ENCODE measurements around the gene ABCA13. TPM values are rescaled to one million over a fixed set of nuclear protein-coding genes. Genes with fewer than 3 reads are reported as not detected.

Gene ABCA13
- total RNA-seq, 1 donor from 2014 or later, result 2.8 TPM

GRCh38 chr7:48299580-48300169 is 128.4 kb downstream of the ABCA13 start:
- DNase-seq (ENCODE audit: low spot score), result peak; percentile 42

- no peak for DNase-seq (ENCODE audit: low spot score)
These were observed 129.0 kb downstream of the ABCA13 start for GRCh38 chr7:48300301-48300700.

GRCh38 chr7:48301201-48301600 is 129.9 kb downstream of the ABCA13 start:
- no peak for DNase-seq (ENCODE audit: low spot score)

GRCh38 chr7:48304641-48305040 is 133.4 kb downstream of the ABCA13 start:
- no peak for DNase-seq (ENCODE audit: low spot score)

GRCh38 chr7:48305661-48306060 is 134.4 kb downstream of the ABCA13 start:
- no peak for DNase-seq (ENCODE audit: low spot score)

GRCh38 chr7:48307041-48307714 is 135.9 kb downstream of the ABCA13 start:
- no peak for DNase-seq (ENCODE audit: low spot score)

- DNase-seq (ENCODE audit: low spot score), result no peak
These were observed 138.5 kb downstream of the ABCA13 start for GRCh38 chr7:48309720-48310119.

GRCh38 chr7:48311464-48312100 is 140.3 kb downstream of the ABCA13 start:
- no peak for DNase-seq (ENCODE audit: low spot score)

GRCh38 chr7:48312151-48312550 is 140.9 kb downstream of the ABCA13 start:
- DNase-seq (ENCODE audit: low spot score), result no peak

- DNase-seq (ENCODE audit: low spot score), result no peak
These were observed 145.5 kb downstream of the ABCA13 start for GRCh38 chr7:48316768-48317167.

- no peak for DNase-seq (ENCODE audit: low spot score)
These were observed 146.1 kb downstream of the ABCA13 start for GRCh38 chr7:48317360-48317759.

- DNase-seq (ENCODE audit: low spot score), result no peak
These were observed 150.2 kb downstream of the ABCA13 start for GRCh38 chr7:48321319-48322010.

GRCh38 chr7:48337012-48337621 is 165.9 kb downstream of the ABCA13 start:
- no peak for DNase-seq (ENCODE audit: low spot score)

GRCh38 chr7:48337781-48338180 is 166.5 kb downstream of the ABCA13 start:
- DNase-seq (ENCODE audit: low spot score), result no peak

- no peak for DNase-seq (ENCODE audit: low spot score)
These were observed 176.1 kb downstream of the ABCA13 start for GRCh38 chr7:48347230-48347825.

GRCh38 chr7:48350515-48350914 is 179.3 kb downstream of the ABCA13 start:
- no peak for DNase-seq (ENCODE audit: low spot score)

- no peak for DNase-seq (ENCODE audit: low spot score)
These were observed 180.6 kb downstream of the ABCA13 start for GRCh38 chr7:48351900-48352299.

GRCh38 chr7:48355346-48355745 is 184.1 kb downstream of the ABCA13 start:
- DNase-seq (ENCODE audit: low spot score), result no peak

- no peak for DNase-seq (ENCODE audit: low spot score)
These were observed 189.3 kb downstream of the ABCA13 start for GRCh38 chr7:48360574-48360973.

- no peak for DNase-seq (ENCODE audit: low spot score)
These were observed 191.9 kb downstream of the ABCA13 start for GRCh38 chr7:48363174-48363573.

- no peak for DNase-seq (ENCODE audit: low spot score)
These were observed 193.8 kb downstream of the ABCA13 start for GRCh38 chr7:48365010-48365409.

GRCh38 chr7:48366096-48366495 is 194.8 kb downstream of the ABCA13 start:
- no peak for DNase-seq (ENCODE audit: low spot score)
